DMS114 treated with DMSO at 0.1 percent for 48 hours (cell line): ENCODE measurements around the gene DBP.
"Not testable (repeated sequence)": the region's sequence is repeated elsewhere in the genome, so short reads cannot be mapped to it uniquely, and the experiment has no call there.

ENCODE experiments used
- DNase-seq: peaks from one replicate; lab custom pipeline; 2025; ENCODE audit not compliant: unreplicated experiment; lab: John Stamatoyannopoulos, UW

DBP gene

DNA sequence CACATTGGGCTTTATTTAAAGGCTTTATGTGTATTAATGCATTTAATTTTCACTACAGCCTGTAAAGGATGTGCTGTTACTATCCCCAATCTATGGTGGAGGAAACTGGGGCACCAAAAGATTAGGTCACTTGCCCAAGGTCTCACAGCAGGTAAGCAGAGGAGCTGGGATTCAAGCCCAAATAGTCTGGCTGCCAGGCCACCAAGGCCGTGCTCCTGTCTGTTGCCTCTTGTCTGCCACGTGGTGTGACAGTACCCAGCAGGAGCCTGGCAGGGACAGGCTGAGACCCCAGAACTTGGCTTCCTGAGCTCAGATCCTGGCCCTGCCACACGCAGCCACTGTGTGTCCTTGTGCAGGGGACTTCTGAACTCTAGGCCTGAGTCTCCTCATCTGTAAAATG is 31.2 kb upstream of the DBP start:
- DNase-seq, result no peak

DNA sequence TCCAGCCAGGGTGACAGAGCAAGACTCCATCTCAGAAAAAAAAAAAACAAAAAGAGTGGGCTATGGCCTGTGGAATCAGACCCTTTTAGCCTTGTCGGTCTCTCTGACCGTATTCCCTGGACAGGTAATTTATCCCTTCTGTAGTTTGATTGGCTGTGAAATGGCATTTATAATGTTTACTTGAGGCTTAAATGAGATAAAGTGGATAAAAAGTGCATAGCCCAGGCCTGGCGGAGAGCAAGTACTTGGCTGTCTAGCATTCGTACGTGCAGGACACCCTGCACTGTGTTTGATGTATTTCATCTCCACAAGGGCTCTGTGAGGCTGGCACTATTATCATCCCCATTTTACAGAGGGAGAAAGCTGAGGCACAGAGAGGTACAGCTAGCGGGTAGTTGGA is 28.6 kb upstream of the DBP start:
- no peak for DNase-seq

DNA sequence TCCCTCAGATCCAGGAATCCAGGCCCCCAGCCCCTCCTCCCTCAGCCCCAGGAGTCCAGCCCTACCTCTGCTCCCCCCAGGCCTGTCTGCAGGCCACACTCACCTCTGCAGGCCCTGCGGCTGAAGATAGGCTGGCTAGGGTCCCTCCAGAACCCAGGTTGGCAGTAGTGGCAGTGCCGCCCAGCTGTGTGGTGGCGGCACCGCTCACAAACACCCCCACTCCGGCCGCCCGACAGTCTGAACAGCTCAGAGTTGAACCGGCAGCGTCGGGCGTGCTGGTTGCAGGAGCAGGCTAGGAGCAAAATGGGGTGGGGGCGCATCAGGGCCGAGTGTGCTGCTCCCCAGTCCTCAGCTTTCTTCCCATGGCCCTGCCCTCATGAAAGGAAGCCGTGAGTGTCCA is 27.3 kb upstream of the DBP start:
- DNase-seq, result no peak

DNA sequence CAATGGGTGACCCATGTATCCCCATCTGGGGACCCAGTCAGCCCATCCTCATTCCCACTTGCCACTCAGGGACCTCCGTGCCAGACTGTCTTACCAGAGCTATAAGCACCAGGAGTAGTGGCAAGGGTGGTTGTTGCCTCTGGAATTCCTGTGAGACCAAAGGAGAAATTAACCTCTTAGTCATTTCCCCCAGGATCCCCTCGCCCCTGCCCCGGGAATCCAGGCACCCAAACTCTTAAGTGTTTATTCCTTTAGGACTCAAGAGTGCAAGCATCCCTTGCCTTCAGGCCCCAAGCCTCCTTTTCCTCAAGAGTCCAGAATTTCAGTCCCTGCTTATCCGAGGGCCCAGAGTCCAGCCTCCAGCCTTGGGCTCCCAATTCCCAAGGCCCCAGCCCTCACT is 26.5 kb upstream of the DBP start:
- no peak for DNase-seq

DNA sequence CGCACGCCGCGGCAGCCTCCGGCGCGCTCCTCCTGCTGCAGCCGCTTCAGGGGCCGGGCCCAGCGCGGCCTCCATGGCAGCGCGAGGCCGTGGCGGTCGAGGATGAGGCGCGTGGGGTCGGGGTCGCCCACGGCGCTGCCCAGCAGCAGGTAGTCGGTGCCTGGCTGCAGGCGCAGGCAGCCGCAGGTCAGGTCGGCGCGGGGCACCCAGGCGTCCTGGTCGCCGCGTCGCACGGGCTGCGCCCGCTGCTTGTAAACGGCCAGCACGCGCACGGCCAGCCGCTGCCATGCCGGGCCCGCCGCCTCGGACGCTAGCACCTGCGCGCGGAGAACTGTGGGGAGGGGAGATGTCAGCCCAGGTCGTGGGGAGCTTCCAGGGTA is 24.5 kb upstream of the DBP start:
- no peak for DNase-seq

DNA sequence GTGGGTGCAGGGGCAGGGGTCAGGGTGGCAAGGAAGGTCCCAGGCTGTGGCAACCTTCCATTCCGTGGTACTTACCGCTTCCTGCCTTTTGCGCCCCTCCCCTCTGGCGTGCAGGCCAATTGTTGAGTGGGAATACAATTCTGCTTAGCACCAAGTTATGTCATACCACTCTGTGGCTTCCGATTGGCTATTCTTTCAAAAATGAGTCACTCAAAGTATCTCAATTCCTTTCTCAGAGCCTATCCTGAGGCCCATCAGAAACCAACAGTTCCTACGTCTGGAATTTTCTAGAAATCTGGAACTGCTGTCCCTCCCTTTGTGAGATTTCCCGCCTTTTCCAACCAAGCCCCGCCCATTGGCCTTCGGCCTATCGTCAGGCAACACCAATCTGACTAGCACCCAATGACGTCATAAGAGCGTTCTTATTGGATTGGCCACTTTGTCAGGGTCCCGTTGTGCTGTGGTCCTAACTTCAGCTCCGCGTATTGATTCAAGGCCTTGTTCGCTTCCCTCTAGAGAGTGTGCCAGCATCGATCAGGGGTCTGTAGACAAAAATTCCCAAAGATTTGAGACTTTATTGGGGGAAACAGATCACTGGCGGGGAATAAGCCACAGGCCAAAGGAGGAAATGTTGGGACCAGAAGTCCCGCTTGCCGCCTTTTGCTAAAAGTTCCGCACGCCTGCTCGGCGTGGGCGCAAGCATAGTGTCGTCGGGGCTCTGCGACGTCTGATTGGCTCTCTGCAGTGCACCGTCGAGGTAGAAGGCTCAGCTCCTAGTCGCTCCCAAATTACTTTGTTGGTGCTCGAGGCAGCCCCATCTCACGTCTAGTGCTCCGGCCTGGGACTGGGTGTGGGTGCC is 23.9 kb upstream of the DBP start:
- DNase-seq, result peak; percentile 73

DNA sequence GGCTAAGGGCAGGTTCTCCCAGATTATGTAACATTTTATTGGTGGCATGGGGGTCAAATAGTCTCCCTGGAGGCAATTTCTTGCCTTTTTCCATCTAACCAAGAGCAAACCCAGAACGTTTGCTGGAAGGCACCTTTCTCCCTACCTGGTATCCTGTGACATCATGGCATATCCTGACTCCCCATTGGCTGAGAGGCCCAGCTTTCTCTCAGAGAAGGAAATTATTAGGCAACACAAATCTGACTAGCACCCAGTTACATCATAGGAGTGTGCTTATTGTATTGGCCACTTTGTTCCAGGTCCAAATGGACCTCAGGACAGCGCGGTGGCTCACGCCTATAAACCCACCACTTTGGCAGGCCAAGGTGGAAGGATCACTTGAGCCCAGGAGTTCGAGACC is 22.6 kb upstream of the DBP start:
- DNase-seq, result peak; percentile 8

DNA sequence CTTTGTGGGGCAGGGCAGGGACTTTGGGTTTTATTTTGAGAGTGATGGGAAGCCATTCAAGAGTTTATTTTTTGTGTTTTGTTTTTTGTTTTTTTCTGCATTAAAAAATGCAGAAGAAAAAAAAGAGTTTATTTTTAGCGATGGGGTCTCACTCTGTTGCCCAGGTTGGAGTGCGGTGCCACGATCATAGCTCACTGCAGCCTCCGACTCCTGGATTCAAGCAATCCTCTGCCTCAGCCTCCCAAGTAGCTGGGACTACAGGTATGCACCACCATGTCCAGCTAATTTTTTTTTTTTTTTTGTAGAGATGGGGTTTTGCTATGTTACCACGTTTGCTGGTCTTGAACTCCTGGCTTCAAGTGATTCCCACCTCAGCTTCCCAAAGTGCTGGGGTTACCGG is 21.3 kb upstream of the DBP start:
- no peak for DNase-seq

DNA sequence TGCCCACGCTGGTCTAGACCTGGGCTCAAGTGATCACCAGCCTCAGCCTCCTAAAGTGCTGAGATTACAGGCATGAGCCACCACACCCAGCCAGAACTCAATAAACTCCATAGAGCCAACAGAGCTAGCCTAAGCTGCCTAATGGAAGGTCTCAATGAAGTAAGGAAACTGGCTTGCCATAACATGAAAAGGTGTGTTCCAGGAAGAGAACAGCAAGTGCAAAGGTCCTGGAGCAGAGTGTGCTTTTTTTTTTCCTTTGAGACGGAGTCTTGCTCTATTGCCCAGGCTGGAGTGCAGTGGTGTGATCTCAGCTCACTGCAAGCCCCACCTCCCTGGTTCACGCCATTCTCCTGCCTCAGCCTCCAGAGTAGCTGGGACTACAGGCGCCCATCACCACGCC is 20.6 kb upstream of the DBP start:
- DNase-seq, result not testable (repeated sequence)

DNA sequence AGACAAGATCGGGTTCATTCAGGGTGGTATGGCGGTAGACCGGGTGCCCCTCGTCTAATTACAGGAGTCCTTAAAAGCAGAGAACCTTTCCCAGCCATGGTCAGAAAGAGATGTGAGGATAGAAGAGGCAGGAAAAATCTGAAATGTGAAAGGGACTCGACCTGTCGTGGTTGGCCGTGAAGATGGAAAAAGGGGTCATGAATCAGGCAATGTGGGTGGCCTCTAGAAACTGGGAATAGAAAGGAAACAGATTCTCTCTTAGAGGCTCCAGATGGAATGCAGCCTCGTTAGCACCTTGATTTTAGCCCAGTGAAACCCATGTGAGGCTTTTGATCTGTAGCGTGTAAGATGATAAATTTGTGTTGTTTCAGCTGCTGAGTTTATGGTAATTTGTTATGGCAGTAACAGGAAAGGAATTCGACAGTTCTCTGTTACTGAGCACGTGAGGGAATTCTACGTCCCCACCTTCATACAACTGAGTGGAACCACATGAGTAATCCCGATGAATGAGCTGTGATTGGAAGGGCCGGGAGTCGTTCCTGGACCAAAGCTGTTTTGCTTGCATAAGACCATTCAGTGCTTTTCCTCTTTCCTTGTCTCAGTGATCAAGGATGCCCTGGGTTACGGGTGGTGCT is 19.8 kb upstream of the DBP start:
- DNase-seq, result no peak

DNA sequence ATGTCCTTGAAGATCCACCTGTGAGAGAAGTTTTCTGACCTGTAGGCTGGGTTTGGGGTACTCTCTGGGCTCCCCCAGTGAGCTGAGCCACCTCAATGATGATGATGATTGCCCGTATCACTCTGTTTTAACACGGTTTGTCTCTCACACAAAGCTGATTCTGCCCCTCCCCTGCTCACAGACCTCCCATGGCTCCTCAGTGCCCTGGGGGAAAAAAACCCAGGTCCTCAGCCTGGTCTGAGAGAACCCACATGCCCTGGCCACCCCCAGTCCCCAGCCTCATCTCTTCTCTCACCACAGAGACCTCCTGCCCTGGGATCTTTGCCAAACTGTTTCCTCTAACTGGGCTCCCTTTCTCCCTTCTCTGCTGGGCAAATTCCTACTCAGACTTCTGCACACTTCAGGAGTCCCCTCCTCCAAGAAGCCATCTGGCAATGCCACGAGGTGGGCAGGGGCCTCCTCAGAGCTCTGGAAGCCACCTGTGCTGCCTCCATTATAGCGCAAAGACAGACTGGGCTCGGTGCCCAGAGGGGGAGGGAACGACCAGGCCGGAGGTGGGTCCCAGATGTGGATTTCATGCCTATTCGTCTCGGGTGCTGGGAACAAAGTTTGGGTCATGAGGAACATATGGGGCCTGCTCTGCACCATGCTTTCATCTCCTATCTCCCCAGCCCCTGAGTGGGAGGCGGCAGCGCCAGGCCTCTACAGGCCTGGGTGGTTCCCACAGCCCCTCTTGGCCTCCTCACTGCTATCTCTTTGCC is 17.3 kb upstream of the DBP start:
- DNase-seq, result no peak

DNA sequence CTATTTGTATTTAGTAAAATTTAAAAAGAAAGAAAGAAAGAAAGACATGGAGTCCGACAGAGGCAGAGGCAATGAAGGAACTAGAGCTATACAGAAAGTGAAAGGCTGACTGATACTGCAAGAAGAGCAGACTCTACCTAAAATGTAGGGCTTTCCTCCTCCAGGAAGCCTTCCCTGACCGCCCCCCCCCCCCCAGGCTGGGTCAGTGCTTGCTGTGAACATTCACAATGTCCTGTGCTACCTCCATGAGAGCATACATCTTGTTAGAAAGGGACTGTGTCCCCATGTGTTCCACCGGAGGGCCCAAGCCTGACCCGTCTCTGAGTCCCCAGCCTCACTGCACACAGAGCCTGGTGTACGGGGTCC is 14.5 kb upstream of the DBP start:
- no peak for DNase-seq

DNA sequence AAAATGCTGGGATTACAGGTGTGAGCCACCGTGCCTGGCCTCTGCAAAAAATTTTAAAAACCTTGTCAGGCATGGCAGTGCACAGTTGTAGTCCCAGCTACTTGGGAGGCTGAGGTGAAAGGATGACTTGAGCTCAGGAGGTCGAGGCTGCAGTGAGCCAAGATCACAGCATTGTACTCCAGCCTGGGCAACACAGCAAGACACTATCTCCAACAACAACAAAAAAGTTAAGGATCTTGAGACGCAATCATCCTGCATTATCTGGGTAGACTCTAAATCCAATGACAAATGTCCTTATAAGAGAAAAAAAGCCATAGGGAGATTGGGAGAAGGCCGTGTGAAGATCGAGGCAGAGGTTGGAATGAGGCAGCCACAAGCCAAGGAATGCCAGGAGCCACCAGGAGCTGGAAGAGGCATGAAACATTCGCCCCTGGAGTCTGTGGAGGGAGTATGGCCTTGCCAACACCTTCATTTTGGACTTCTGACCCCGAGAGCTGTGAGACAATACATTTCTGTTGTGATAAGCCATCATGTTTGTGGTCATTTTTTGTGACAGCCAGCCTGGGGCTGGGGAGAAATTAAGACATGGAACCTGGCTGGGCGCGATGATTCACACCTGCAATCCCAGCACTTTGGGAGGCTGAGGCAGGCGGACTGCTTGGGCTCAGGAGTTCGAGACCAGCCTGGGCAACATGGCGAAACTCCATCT is 13.9 kb upstream of the DBP start:
- no peak for DNase-seq

DNA sequence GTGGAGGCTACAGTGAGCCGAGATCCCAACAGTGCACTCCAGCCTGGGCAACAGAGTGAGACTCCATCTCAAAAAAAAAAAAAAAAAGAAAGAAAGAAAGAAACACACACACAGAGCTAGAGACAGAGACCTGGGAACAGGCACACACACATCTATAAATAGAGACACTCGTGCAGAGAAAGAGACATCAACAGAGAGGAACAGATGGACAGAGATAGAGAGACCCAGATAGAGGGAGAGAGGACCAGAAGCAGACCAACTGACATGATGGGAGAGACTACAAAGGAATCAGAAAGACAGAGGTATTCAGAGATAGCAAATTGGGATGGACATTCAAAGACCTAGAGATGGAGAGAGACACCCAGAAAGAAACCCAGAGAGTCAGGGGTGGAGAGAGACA is 11.0 kb upstream of the DBP start:
- no peak for DNase-seq

DNA sequence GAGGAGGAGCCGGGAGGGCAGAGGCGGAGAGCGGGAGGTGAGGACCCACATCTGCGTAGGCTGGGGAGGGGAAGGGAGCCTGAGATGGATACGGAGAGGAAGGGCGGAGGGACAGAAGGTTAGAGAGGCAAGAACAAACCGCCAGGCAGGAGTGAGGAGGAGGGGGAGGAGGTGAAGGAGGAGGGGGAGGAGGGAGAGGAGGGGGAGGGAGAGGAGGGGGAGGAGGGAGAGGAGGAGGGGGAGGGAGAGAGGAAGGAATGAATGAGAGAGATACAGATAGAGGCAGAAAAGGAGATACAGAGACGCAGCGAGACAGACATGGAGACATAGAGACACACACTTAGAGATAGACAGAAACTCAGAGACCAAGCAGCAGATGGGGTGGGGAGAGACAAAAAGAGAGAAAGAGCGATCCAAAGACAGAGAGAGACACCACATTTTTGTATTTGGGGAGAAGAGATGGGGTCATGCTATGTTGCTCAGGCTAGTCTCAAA is 9.6 kb upstream of the DBP start:
- DNase-seq, result no peak

DNA sequence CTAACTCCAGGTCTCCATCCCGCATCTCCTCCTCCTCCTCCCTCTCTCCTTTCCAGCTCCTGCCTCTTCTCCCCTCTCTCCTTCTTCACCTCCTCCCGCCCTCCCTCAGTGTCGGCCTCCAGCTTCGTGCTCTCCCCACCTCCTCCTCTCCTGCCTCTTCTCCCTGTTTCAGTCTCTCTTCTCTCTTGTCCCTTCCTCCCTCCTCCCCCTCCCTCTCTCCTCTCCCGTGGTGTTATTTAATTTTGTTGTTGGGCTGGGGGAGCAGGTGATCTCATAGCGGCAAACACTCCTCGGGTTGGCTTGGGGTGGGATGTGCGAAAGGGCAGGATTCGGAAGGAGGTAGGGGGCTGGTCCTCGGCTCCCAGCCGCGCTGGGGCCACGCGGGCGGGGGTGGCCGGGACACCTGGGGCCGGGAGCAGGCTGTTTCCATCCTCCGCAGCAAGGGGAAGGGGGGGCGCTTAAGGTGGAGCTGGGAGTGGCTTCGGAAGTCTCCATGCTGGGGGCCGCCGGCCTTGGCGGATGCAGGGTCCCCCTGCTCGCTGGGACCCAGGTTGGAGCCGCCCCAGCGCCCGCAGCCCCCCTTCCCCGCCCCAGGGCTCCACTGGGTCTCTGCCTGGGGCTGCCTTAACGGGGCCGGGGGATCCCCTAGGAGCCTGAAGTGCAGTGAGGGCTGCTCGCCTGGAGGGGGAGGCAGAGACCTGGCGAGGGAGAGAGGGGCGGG is 9.0 kb upstream of the DBP start, which contains the start of gene CA11:
Gene CA11, minus strand, starts transcription at position 187 of the 721 bp plus-strand sequence. CDS start 555 bp downstream, outside the sequence.
- peak; percentile 59 for DNase-seq

DNA sequence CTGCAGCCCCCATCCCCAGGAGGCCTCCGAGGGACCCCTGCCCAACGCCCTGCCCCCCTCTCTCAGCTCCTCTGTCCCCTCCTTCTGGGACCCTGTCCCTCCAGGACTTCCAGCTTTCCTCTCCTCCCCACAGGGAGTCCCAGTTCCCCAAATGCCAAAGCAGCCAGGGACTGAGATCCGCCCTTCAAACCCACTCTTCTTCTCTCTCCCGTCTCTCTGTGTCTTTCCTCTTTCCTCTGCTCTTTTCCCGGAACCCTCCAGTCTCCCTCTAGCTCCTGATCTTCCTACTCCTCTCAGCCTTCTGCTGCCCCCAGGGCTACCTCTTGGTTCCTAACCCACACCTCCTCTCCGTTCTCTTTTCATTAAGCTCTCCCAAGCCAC is 8.4 kb upstream of the DBP start:
- DNase-seq, result no peak

DNA sequence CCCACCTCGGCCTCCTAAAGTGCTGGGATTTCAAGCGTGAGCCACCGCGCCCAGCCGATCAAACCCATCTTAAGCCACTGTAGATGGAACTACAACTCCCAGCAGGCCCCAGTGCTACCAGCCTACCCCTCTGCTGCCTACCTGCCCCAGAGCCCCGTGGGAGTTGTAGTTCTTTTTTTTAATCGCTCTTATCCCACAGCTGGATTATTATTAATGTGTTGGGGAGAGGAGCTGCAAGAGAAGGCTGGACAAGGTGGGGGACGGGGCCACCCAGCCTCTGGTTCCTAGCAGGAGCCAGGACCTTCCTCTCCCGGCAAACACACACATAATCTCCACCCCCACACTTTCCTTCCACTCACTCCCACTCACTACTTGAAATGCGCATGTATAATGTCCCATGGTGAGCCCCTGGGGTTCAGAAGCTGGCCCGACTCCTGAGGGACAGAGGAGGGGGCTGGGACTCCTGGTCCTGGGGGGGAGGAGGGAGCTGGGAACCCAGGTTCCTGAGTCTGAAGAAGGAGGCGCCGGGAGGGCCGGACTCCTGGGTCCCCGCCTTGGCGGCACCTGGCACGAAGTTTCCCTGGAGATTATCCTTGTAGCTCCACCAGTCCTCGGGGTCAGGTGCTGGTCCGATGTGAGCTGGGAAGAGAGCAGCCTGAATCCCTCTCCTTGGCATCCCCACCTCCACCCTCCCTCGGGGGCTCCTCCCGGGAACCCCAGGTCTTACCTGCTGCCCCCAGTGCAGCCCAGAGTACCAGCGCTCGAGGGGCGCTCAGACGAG is 7.8 kb upstream of the DBP start:
- peak; percentile 71 for DNase-seq

DNA sequence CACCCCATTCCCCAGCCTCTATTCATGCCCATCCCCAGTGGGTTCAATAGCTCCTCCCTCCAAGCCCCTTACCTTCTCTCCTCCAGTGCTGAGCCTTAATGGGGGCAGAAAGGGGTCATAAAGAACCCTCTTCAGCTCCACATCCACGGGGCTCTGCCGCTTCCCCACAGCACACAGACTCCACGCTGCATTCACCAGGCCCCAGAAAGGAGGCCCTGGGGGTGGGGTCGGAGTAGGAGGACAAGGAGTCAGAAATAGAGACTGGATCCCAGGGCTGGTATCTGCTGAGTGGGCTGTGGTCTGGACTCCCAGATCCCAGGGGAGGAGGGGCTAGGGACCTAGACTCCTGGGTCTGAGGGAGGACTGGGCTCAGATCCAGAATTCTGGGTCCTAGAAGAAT is 7.2 kb upstream of the DBP start:
- no peak for DNase-seq

DNA sequence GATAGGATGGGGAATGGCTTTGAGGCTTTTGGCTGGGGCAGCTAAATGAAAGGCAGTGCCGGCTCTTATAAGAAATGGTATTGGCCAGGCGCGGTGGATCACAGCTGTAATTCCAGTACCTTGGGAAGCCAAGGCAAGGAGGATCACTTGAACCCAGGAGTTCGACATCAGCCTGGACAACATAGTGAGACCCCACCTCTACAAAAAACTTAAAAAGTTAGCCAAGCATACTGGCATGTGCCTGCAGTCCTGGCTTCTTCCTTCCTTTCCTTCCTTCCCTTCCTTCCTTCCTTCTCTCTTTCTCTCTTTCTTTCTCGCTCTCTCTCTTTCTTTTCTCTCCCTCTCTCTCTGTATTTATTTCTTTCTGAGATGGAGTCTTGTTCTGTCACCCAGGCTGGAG is 5.7 kb upstream of the DBP start:
- no peak for DNase-seq
